Measurements from ENCODE around the gene ARAF.

GRCh38 chrX:47577424-47577823 is 16.4 kb downstream of the ARAF start:
- no peak for TF ChIP-seq CTCF (conservative IDR thresholded peaks at IDR 0.05)
- TF ChIP-seq EZH2 (IDR thresholded peaks at IDR 0.05; ENCODE audit: low read depth), result no peak
